Measurements from ENCODE around the gene ATP8A1. TPM values are rescaled to one million over a fixed set of nuclear protein-coding genes. Genes with fewer than 3 reads are reported as not detected.

Gene ATP8A1
- total RNA-seq, 1 donor from 2014 or later: 13.7 TPM

DNA sequence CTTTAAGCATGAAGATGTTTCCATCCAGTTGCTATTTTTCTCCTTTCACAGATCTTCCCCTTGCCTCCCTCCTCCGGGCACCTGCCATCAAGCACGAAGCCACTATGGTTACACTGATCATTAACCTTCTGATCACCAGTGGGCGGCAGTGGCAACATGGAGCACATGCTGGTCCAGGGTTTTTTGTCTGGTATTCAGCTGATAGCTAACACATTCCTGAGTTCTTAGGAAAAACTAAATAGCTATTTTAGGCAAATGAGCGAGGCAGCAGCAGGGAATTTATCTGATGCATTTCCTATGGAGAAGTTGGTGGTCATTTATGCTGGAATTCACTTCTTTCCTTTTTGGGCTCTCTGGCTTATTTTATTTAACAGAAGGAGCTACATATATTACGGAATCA is 236.8 kb downstream of the ATP8A1 start:
- DNase-seq (ENCODE audit: low spot score, unreplicated experiment): no peak
- no peak overlapping the region for H3K4me3 Mint-ChIP-seq (ENCODE audit: low read depth)
- H3K9me3 Mint-ChIP-seq (ENCODE audit: low read depth): no peaks in the 10 kb centered on the region
- no peaks in the 10 kb centered on the region for H3K27me3 Mint-ChIP-seq
- H3K27ac Mint-ChIP-seq: no peak overlapping the region
- peaks cover 3% of the 10 kb centered on the region for H3K4me1 Mint-ChIP-seq (ENCODE audit: low read depth)
- peaks cover 2% of the 10 kb centered on the region for H3K36me3 Mint-ChIP-seq (ENCODE audit: insufficient read depth)
- no peak for TF ChIP-seq CTCF (IDR thresholded peaks at IDR 0.05; ENCODE audit: unreplicated experiment)

- DNase-seq (ENCODE audit: low spot score, unreplicated experiment): no peak
These were observed 239.4 kb downstream of the ATP8A1 start for GRCh38 chr4:42417550-42417949.

DNA sequence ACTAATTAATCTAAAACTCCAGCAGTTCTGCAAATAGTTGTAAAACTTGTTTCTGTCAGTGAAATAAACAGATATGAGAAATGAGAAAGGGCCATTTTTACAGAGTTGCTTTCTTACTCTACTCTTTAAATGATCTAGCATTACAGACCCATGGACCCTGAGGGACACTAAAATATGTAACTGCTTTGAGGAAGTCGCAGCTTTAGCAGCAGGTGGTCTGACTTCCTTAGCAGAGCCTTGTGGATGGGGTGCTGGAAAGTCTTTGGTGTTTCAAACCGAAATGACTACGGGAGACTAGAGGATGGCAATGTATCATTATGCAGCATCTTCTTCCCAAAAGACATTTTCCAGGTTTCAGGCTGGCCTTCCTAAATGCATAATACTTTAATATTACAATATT is 240.9 kb downstream of the ATP8A1 start:
- H3K36me3 Mint-ChIP-seq (ENCODE audit: insufficient read depth): no peaks in the 10 kb centered on the region
- TF ChIP-seq CTCF (IDR thresholded peaks at IDR 0.05; ENCODE audit: unreplicated experiment): no peak
- H3K4me3 Mint-ChIP-seq (ENCODE audit: low read depth): no peak overlapping the region
- DNase-seq (ENCODE audit: low spot score, unreplicated experiment): no peak
- no peaks in the 10 kb centered on the region for H3K27me3 Mint-ChIP-seq
- no peaks in the 10 kb centered on the region for H3K9me3 Mint-ChIP-seq (ENCODE audit: low read depth)
- H3K27ac Mint-ChIP-seq: no peak overlapping the region
- peaks cover 3% of the 10 kb centered on the region for H3K4me1 Mint-ChIP-seq (ENCODE audit: low read depth)

More at GRCh38 chr4:42417550-42417949, 239.4 kb downstream of the ATP8A1 start:
- Mint-ChIP-seq H3K36me3 (ENCODE audit: insufficient read depth) (peaks cover 2% of the 10 kb centered on the region), H3K9me3 (ENCODE audit: low read depth) (no peaks in the 10 kb centered on the region), H3K4me1 (ENCODE audit: low read depth) (peaks cover 3% of the 10 kb centered on the region), H3K4me3 (ENCODE audit: low read depth) (no peak overlapping the region), H3K27ac (no peak overlapping the region), H3K27me3 (no peaks in the 10 kb centered on the region)
- no peak for TF ChIP-seq CTCF (IDR thresholded peaks at IDR 0.05; ENCODE audit: unreplicated experiment)

- H3K27ac Mint-ChIP-seq: no peak overlapping the region
- H3K36me3 Mint-ChIP-seq (ENCODE audit: insufficient read depth): no peaks in the 10 kb centered on the region
- H3K4me3 Mint-ChIP-seq (ENCODE audit: low read depth): no peak overlapping the region
- peaks cover 3% of the 10 kb centered on the region for H3K4me1 Mint-ChIP-seq (ENCODE audit: low read depth)
- TF ChIP-seq CTCF (IDR thresholded peaks at IDR 0.05; ENCODE audit: unreplicated experiment): no peak
- no peaks in the 10 kb centered on the region for H3K27me3 Mint-ChIP-seq
- no peak for DNase-seq (ENCODE audit: low spot score, unreplicated experiment)
- H3K9me3 Mint-ChIP-seq (ENCODE audit: low read depth): no peaks in the 10 kb centered on the region
These were observed 241.6 kb downstream of the ATP8A1 start for GRCh38 chr4:42415281-42415680.

DNA sequence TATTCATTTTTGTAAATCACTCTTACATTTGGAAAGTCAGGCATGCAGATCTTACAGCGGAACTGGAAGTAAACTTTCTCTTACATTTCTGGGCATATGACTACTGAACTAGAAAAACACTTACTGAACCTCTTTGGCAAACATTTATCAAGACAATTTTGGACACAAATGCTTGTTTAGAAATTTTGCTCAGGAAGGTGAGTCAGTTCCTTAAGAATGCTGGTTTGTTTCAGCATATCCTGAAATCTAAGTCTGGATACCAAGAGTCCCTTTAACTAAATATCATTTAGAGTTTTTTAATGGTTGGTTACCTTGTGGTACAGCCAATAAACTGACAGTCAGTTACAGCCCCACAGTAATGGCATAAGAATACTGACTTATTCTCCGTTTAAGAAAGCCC is 244.7 kb downstream of the ATP8A1 start:
- DNase-seq (ENCODE audit: low spot score, unreplicated experiment): no peak
- no peaks in the 10 kb centered on the region for H3K9me3 Mint-ChIP-seq (ENCODE audit: low read depth)
- H3K4me1 Mint-ChIP-seq (ENCODE audit: low read depth): peaks cover 3% of the 10 kb centered on the region
- no peak overlapping the region for H3K4me3 Mint-ChIP-seq (ENCODE audit: low read depth)
- H3K36me3 Mint-ChIP-seq (ENCODE audit: insufficient read depth): no peaks in the 10 kb centered on the region
- no peak overlapping the region for H3K27ac Mint-ChIP-seq
- TF ChIP-seq CTCF (IDR thresholded peaks at IDR 0.05; ENCODE audit: unreplicated experiment): no peak
- H3K27me3 Mint-ChIP-seq: no peaks in the 10 kb centered on the region
